ENCODE data around the gene KXD1. TPM values are rescaled to one million over a fixed set of nuclear protein-coding genes. Genes with fewer than 3 reads are reported as not detected.
"Not testable (repeated sequence)": the region's sequence is repeated elsewhere in the genome, so short reads cannot be mapped to it uniquely, and the experiment has no call there.

The KXD1 gene
- total RNA-seq, 1 donor from 2014 or later: 128 TPM

DNA sequence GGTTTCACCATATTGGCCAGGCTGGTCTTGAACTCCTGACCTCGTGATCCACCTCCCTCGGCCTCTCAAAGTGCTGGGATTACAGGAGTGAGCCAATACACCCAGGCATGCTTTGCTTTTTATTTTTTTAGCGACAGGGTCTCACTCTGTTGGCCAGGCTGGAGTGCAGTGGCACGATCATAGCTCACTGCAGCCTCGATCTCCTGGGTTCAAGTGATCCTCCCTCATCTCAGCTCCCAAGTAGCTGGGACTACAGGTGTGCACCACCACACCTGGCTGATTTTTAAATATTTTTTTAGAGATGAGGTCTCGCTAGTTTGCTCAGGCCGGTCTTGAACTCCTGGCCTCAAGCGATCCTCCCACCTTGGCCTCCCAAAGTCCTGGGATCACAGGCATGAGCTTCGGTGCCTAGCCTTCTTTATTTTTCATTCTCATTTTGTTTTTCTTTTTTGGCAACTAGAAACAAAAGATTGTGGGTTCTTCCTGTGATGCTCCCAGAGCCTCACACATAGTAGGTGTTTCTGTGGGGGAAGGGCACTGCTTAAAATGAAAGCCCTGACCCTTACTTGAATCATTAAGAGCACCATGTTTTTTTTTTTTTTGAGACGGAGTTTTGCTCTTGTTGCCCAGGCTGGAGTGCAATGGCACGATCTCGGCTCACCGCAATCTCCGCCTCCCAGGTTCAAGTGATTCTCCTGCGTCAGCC is 43.2 kb downstream of the KXD1 start:
- H3K27ac Mint-ChIP-seq; H3K36me3 Mint-ChIP-seq (ENCODE audit: low read depth); H3K4me1 Mint-ChIP-seq (ENCODE audit: low read depth); H3K9me3 Mint-ChIP-seq; H3K4me3 Mint-ChIP-seq; intact Hi-C loops (cut with micrococcal nuclease); DNase-seq (ENCODE audit: low spot score): not testable (repeated sequence)
- peaks cover 42% of the 10 kb centered on the region for H3K27me3 Mint-ChIP-seq (ENCODE audit: insufficient read depth)

DNA sequence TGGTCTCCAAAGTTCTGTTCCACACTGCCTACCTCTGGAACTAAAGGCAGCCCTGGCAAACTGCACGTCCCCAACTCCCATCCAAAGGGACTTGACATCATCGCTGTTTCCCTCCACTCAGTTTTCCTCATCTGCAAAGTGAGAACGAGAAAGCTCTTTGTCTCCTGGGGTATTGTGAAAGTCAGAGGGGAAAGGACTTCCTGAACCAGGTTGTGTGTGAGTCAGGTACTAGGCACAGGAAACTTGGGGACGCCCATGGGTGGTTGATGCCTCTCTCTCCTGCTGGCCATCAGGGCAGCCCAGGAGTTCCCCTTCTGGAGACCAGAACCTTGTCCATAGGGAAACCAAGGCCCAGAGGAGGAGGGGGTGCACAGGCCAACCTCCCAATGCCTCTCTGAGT is 44.2 kb downstream of the KXD1 start:
- peaks cover 36% of the 10 kb centered on the region for H3K27me3 Mint-ChIP-seq (ENCODE audit: insufficient read depth)
- no peak overlapping the region for H3K4me3 Mint-ChIP-seq
- no peak for DNase-seq (ENCODE audit: low spot score)
- H3K27ac Mint-ChIP-seq: no peak overlapping the region
- H3K36me3 Mint-ChIP-seq (ENCODE audit: low read depth): no peaks in the 10 kb centered on the region
- H3K9me3 Mint-ChIP-seq: no peaks in the 10 kb centered on the region
- intact Hi-C loops (cut with micrococcal nuclease): no loop called here
- no peaks in the 10 kb centered on the region for H3K4me1 Mint-ChIP-seq (ENCODE audit: low read depth)

DNA sequence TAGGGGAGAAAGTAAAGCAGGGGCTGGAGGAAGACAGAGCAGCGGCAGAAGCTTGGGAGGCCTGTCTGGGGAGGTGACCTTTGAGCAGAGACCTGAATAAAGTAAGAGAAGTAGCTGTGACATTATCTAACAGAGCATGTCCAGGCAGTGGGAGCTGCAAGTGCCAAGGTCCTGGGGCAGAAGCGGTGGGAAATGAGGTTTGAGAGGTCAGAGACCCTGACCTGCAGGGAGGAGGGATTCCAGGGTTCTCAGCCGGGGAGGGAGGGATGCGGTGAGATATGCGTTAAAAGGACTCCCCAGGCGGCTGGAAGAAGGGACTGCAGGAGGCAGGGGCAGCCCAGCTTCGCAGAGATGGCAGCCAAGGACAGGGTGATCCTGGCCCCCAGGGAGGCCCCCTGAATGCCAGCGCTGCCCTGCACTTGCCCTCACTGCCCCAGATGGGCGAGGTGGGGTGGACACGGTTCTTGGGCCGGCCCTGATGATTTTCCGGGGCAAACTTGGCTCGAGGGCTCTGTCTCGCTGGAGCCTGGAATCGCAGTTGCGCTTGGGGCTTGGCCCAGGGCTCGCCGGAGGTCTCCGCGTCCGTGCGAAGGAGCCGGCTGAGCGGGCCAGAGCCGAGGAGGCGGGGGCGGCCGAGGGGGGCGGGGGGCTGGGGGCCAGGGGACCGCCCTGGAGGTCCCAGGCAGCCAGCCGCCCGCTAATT is 45.7 kb downstream of the KXD1 start:
- Mint-ChIP-seq H3K9me3 (no peaks in the 10 kb centered on the region), H3K36me3 (ENCODE audit: low read depth) (no peaks in the 10 kb centered on the region)
- no peak for DNase-seq (ENCODE audit: low spot score)

GRCh38 chr19:18603958-18604819 is 46.5 kb downstream of the KXD1 start:
- H3K27me3 Mint-ChIP-seq (ENCODE audit: insufficient read depth): peaks cover 57% of the 10 kb centered on the region
- no peak for DNase-seq (ENCODE audit: low spot score)
- no peak overlapping the region for H3K27ac Mint-ChIP-seq
- H3K4me1 Mint-ChIP-seq (ENCODE audit: low read depth): no peaks in the 10 kb centered on the region
- intact Hi-C loops (cut with micrococcal nuclease): no loop called here
- H3K4me3 Mint-ChIP-seq: no peak overlapping the region
- H3K9me3 Mint-ChIP-seq: no peaks in the 10 kb centered on the region
- no peaks in the 10 kb centered on the region for H3K36me3 Mint-ChIP-seq (ENCODE audit: low read depth)

More for the DNA sequence above, 45.7 kb downstream of the KXD1 start:
- intact Hi-C loops (cut with micrococcal nuclease): no loop called here
- Mint-ChIP-seq H3K4me1 (ENCODE audit: low read depth) (no peaks in the 10 kb centered on the region), H3K4me3 (no peak overlapping the region), H3K27me3 (ENCODE audit: insufficient read depth) (peaks cover 49% of the 10 kb centered on the region), H3K27ac (no peak overlapping the region)

DNA sequence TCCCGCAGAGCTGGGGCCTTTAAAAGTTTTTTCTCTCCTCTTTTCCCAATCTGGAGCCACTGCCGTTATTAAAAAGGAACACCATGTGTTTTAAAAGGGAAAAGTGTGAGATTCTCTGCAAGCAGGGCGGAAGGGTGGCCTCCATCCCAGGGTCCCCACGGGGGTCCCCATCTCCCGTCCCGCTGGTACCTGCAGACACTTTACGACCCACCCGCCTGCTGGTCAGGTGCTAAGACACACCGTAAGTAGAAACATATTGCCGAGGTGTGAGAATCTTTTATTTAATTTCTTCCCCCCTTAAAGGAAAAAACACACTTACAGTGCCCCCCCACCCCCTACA is 47.1 kb downstream of the KXD1 start:
- H3K9me3 Mint-ChIP-seq: no peaks in the 10 kb centered on the region
- H3K36me3 Mint-ChIP-seq (ENCODE audit: low read depth): no peaks in the 10 kb centered on the region
- DNase-seq (ENCODE audit: low spot score): no peak
- H3K4me1 Mint-ChIP-seq (ENCODE audit: low read depth): no peaks in the 10 kb centered on the region
- H3K27me3 Mint-ChIP-seq (ENCODE audit: insufficient read depth): peaks cover 60% of the 10 kb centered on the region
- intact Hi-C loops (cut with micrococcal nuclease): no loop called here
- no peak overlapping the region for H3K4me3 Mint-ChIP-seq
- no peak overlapping the region for H3K27ac Mint-ChIP-seq

DNA sequence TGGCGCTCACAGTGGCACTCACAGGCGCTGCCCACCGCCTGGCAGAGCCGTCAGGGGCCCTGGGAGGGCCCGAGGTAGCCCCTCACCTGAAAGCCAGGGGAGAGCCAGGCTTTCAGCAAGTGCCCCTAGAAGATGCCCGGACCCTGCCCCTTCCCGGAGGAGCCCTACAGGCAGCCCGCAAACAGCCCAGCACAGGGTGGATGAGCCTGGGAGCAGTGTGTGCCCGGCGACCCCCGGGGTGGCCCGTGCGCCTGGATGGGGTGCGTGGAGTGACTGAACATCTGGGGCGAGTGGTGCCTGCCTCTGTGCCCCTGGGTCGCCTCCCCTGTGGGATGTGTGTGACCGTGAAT is 47.5 kb downstream of the KXD1 start:
- H3K4me3 Mint-ChIP-seq: peak overlapping the region; percentile 15
- peak overlapping the region; percentile 31 for H3K27ac Mint-ChIP-seq
- DNase-seq (ENCODE audit: low spot score): no peak
- no peaks in the 10 kb centered on the region for H3K4me1 Mint-ChIP-seq (ENCODE audit: low read depth)
- no peaks in the 10 kb centered on the region for H3K36me3 Mint-ChIP-seq (ENCODE audit: low read depth)
- no peaks in the 10 kb centered on the region for H3K9me3 Mint-ChIP-seq
- H3K27me3 Mint-ChIP-seq (ENCODE audit: insufficient read depth): peaks cover 63% of the 10 kb centered on the region
- intact Hi-C loops (cut with micrococcal nuclease): no loop called here

- DNase-seq (ENCODE audit: low spot score): no peak
- H3K27me3 Mint-ChIP-seq (ENCODE audit: insufficient read depth): peaks cover 63% of the 10 kb centered on the region
- H3K36me3 Mint-ChIP-seq (ENCODE audit: low read depth): no peaks in the 10 kb centered on the region
- H3K27ac Mint-ChIP-seq: peak overlapping the region; percentile 31
- peak overlapping the region; percentile 15 for H3K4me3 Mint-ChIP-seq
- intact Hi-C loops (cut with micrococcal nuclease): no loop called here
- no peaks in the 10 kb centered on the region for H3K4me1 Mint-ChIP-seq (ENCODE audit: low read depth)
- H3K9me3 Mint-ChIP-seq: no peaks in the 10 kb centered on the region
Observed at GRCh38 chr19:18605546-18606280, 48.0 kb downstream of the KXD1 start.

GRCh38 chr19:18606281-18607225 is 48.9 kb downstream of the KXD1 start, which contains the start of gene CRLF1:
CRLF1 (minus strand) TSS chr19:18606799; CDS start chr19:18606656, 143 bp downstream.
- H3K27ac Mint-ChIP-seq: no peak within 1 kb of the TSS
- H3K4me3 Mint-ChIP-seq: no peak within 1 kb of the TSS
- H3K36me3 Mint-ChIP-seq (ENCODE audit: low read depth): no peaks in the 10 kb centered on the region
- intact Hi-C loops (cut with micrococcal nuclease): no loop called here
- H3K4me1 Mint-ChIP-seq (ENCODE audit: low read depth): peaks cover 5% of the 10 kb centered on the region
- H3K9me3 Mint-ChIP-seq: no peaks in the 10 kb centered on the region
- DNase-seq (ENCODE audit: low spot score): no peak
- H3K27me3 Mint-ChIP-seq (ENCODE audit: insufficient read depth): peaks cover 65% of the 10 kb centered on the region

- Mint-ChIP-seq H3K4me1 (ENCODE audit: low read depth) (peaks cover 5% of the 10 kb centered on the region), H3K36me3 (ENCODE audit: low read depth) (no peaks in the 10 kb centered on the region), H3K27ac (no peak overlapping the region), H3K4me3 (no peak overlapping the region), H3K9me3 (no peaks in the 10 kb centered on the region), H3K27me3 (ENCODE audit: insufficient read depth) (peaks cover 65% of the 10 kb centered on the region)
- intact Hi-C loops (cut with micrococcal nuclease): loop anchor here (2.0 kb wide), 1 partner anchor 177 kb away; no protein-coding TSS in a partner anchor
- no peak for DNase-seq (ENCODE audit: low spot score)
Observed at GRCh38 chr19:18607226-18608101, 49.8 kb downstream of the KXD1 start.

GRCh38 chr19:18608102-18608804 is 50.6 kb downstream of the KXD1 start:
- intact Hi-C loops (cut with micrococcal nuclease): loop anchor here (2.0 kb wide), 1 partner anchor 177 kb away; no protein-coding TSS in a partner anchor
- no peak for DNase-seq (ENCODE audit: low spot score)
- peaks cover 5% of the 10 kb centered on the region for H3K4me1 Mint-ChIP-seq (ENCODE audit: low read depth)
- no peaks in the 10 kb centered on the region for H3K9me3 Mint-ChIP-seq
- H3K4me3 Mint-ChIP-seq: no peak overlapping the region
- H3K36me3 Mint-ChIP-seq (ENCODE audit: low read depth): no peaks in the 10 kb centered on the region
- peaks cover 60% of the 10 kb centered on the region for H3K27me3 Mint-ChIP-seq (ENCODE audit: insufficient read depth)
- H3K27ac Mint-ChIP-seq: no peak overlapping the region

All from activated T-helper 1 cell treated with anti-CD3 and anti-CD28 coated beads, Interleukin-12 subunit alpha, Interleukin-12 subunit beta, Interleukin-2, Interleukin-4 antibody, amounts not matched to agents 30 ng/mL and 10 ng/mL and 1 ng/mL, durations not matched to agents 14 hours and 24 hours and 36 hours (primary cell).